Measurements from ENCODE around the gene ECE1. TPM values are rescaled to one million over a fixed set of nuclear protein-coding genes. Genes with fewer than 3 reads are reported as not detected.

ECE1 gene
- total and polyA plus RNA-seq, 2 of the 8 experiments (the other 6 are each of a cell fraction or from before 2014, with no cell fraction given), result 21.4 to 36.8 TPM

- H3K4ac ChIP-seq (replicated peaks; ENCODE audit: insufficient read length, low read depth, low read length), result no peak overlapping the region
- DNase-seq (ENCODE audit: low read depth in 1 of 2, low spot score in 2 of 2) (no peak), FAIRE-seq (no peak)
- H3K4me3 ChIP-seq (ENCODE audit: extremely low read depth in 1 of 4, insufficient read depth in 2 of 4, low read depth in 3 of 4, low read length in 4 of 4), result no peak overlapping the region
- 0 out of 2 replicates have a peak overlapping the region, but pooled peaks have one; percentile 40 for H2BK15ac ChIP-seq (ENCODE audit: low read length)
- H3K18ac ChIP-seq (ENCODE audit: extremely low read depth, low read length), result no peak overlapping the region
- H2AFZ ChIP-seq (ENCODE audit: low read length), result no peak overlapping the region
- peaks cover 0 to 17% (median 4%) of the 10 kb centered on the region in 4 experiments; a peak in 5 of 7 replicates for H3K4me1 ChIP-seq (replicated peaks in 1 of 4; ENCODE audit: control insufficient read depth in 3 of 4, insufficient read depth in 4 of 4, low read length in 3 of 4)
- 73% methylated on average over 5 of the region's 5 CpGs; no CpG with 5 or more reads in 1 of the 2 experiments for WGBS, 2 experiments (ENCODE audit: extremely low coverage in 1 of 2, insufficient coverage in 1 of 2, insufficient read length in 1 of 2, insufficient replicate concordance in 2 of 2, low coverage in 1 of 2, low lambda C conversion rate in 2 of 2, missing lambda C conversion rate in 1 of 2)
- no peak overlapping the region for H2BK120ac ChIP-seq (replicated peaks; ENCODE audit: low read depth, low read length)
- no peak overlapping the region for H3K27ac ChIP-seq (ENCODE audit: low read depth, low read length)
- H3K79me1 ChIP-seq (ENCODE audit: low read depth, low read length), result no peaks in the 10 kb centered on the region
- no peak overlapping the region for H4K8ac ChIP-seq (ENCODE audit: extremely low read depth, insufficient read depth, low read length)
- no peak overlapping the region for H4K91ac ChIP-seq (replicated peaks; ENCODE audit: insufficient read length, low read length)
- H4K5ac ChIP-seq (ENCODE audit: insufficient read length, low read depth, low read length), result no peak overlapping the region
- ChIA-PET POLR2A (ENCODE audit: partially characterized antibody) (interaction anchor here (0.6 to 1.4 kb wide), 6 partner anchors 11 to 430 kb away, joined by 3 to 4 read pairs (median 3); no protein-coding TSS in a partner anchor), CTCF (ENCODE audit: partially characterized antibody) (interaction anchor here (0.5 to 11.6 kb wide), 12 partner anchors 10 to 155 kb away, joined by 3 to 144 read pairs (median 3); no protein-coding TSS in a partner anchor)
- H3K27me3 ChIP-seq (replicated peaks in 1 of 4; ENCODE audit: control insufficient read depth in 3 of 4, extremely low read depth in 1 of 4, insufficient read depth in 3 of 4, low read length in 3 of 4), result no peaks in the 10 kb centered on the region
- no peak overlapping the region for H3K9ac ChIP-seq (replicated peaks in 1 of 4; ENCODE audit: extremely low read depth in 1 of 4, low read depth in 3 of 4, low read length in 3 of 4)
- H3K9me3 ChIP-seq (ENCODE audit: insufficient read depth in 2 of 2, low read depth in 1 of 2, low read length in 1 of 2), result no peaks in the 10 kb centered on the region
- no peak overlapping the region for H2AK5ac ChIP-seq (ENCODE audit: low read depth, low read length)
- no peak overlapping the region for H3K14ac ChIP-seq (ENCODE audit: insufficient read length)
- peaks cover 0 to 2% of the 10 kb centered on the region in 2 experiments for H4K20me1 ChIP-seq (replicated peaks in 1 of 2; ENCODE audit: control insufficient read depth in 1 of 2, insufficient read depth in 2 of 2, low read length in 2 of 2)
- 0 out of 8 replicates have a peak, but pooled peaks cover 0 to 3% (median 0%) of the 10 kb centered on the region in 4 experiments for H3K36me3 ChIP-seq (ENCODE audit: control insufficient read depth in 2 of 4, insufficient read depth in 4 of 4, low read length in 3 of 4)
- no peak overlapping the region for H3K4me2 ChIP-seq (ENCODE audit: insufficient read depth in 1 of 2, low read depth in 2 of 2, low read length in 2 of 2)
- no peak overlapping the region for H3K23ac ChIP-seq (ENCODE audit: insufficient read length)
- H3K56ac ChIP-seq (replicated peaks; ENCODE audit: insufficient read length, low read depth, low read length), result no peak overlapping the region
- no peak overlapping the region for H2BK12ac ChIP-seq (ENCODE audit: low read depth, low read length)
- 0 out of 2 replicates have a peak overlapping the region, but pooled peaks have one; percentile 16 for H2BK5ac ChIP-seq (ENCODE audit: low read depth, low read length)
- H3K79me2 ChIP-seq (ENCODE audit: control insufficient read depth in 1 of 2, insufficient read depth in 2 of 2, low read length in 2 of 2), result no peaks in the 10 kb centered on the region
- H3K23me2 ChIP-seq (ENCODE audit: low read depth, low read length), result no peaks in the 10 kb centered on the region
- H2BK20ac ChIP-seq (ENCODE audit: low read length), result no peak overlapping the region
- TF ChIP-seq CBX5 (IDR thresholded peaks at IDR 0.05; ENCODE audit: low read depth, low read length), result no peak
- no peak for TF ChIP-seq SUZ12 (IDR thresholded peaks at IDR 0.05; ENCODE audit: low read length)
- no peak for TF ChIP-seq GTF2F1 (IDR thresholded peaks at IDR 0.05; ENCODE audit: borderline replicate concordance, low read depth, low read length)
- TF ChIP-seq TEAD4 (IDR thresholded peaks at IDR 0.05; ENCODE audit: low read depth, low read length), result no peak
- TF ChIP-seq KDM4A (IDR thresholded peaks at IDR 0.05; ENCODE audit: low read depth, low read length, severe bottlenecking), result no peak
- TF ChIP-seq HDAC2 (IDR thresholded peaks at IDR 0.05; ENCODE audit: borderline replicate concordance in 1 of 2, low read depth in 2 of 2, low read length in 2 of 2), result no peak
- TF ChIP-seq JUN (IDR thresholded peaks at IDR 0.05; ENCODE audit: low read depth, low read length), result no peak
- TF ChIP-seq EGR1 (IDR thresholded peaks at IDR 0.05; ENCODE audit: borderline replicate concordance, low read depth, low read length), result no peak
- no peak for TF ChIP-seq CHD2 (IDR thresholded peaks at IDR 0.05; ENCODE audit: low read length)
- TF ChIP-seq TBP (IDR thresholded peaks at IDR 0.05; ENCODE audit: low read depth, low read length), result no peak
- no peak for TF ChIP-seq TAF7 (optimal IDR thresholded peaks at IDR 0.05; ENCODE audit: borderline replicate concordance, low read depth, low read length)
Measured at GRCh38 chr1:21280011-21280471, 10.2 kb downstream of the ECE1 start.
